Measurements from ENCODE around the gene PLIN4. TPM values are rescaled to one million over a fixed set of nuclear protein-coding genes. Genes with fewer than 3 reads are reported as not detected.

PLIN4 gene
- total RNA-seq, 2 experiments from 2014 or later, result 0.13 to 0.32 TPM

DNA sequence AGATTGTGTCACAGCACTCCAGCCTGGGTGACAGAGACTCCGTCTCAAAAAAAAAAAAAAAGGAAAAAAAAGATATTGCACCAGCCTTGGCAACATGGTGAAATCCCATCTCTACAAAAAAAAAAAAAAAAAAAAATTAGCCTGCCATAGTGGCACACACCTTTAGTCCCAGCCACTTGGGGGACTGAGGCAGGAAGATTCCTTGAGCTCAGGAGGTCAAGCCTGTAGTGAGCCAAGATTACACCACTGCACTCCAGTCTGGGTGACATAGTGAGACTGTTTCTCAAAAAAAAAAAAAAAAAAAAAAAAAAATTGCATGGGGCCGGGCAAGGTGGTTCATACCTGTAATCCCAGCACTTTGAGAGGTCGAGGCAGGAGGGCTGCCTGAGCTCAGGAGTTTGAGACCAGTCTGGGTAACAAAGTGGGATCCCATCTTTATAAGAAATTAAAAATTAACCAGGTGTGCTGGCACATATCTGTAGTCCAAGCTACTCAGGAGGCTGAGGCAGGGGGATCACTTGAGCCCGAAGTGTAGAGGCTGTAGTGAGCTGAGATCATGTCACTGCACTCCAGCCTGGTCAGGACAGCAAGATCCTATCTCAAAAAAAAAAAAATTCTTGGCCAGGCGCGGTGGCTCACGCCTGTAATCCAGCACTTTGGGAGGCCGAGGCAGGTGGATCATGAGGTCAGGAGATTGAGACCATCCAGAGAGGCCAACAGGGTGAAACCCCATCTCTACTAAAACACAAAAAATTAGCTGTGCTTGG lies 53.3 kb downstream of the PLIN4 start:
- Histone ChIP-seq H3K9me3 (ENCODE audit: low read length) (no peaks in the 10 kb centered on the region), H3K27ac (ENCODE audit: low read depth, low read length, poor library complexity, severe bottlenecking) (no peak overlapping the region), H3K4me1 (ENCODE audit: insufficient read depth, low read length, poor library complexity, severe bottlenecking) (peaks cover 2% of the 10 kb centered on the region), H3K4me2 (ENCODE audit: low read length) (no peak overlapping the region), H3K36me3 (ENCODE audit: insufficient read depth, low read length) (no peaks in the 10 kb centered on the region), H2AFZ (ENCODE audit: low read length) (no peak overlapping the region), H3K9me2 (ENCODE audit: insufficient read depth, low read length) (no peaks in the 10 kb centered on the region), H4K20me1 (ENCODE audit: insufficient read depth, low read length) (no peaks in the 10 kb centered on the region), H3K79me2 (ENCODE audit: insufficient read depth, low read depth, low read length) (no peaks in the 10 kb centered on the region), H3K4me3 (ENCODE audit: low read depth, low read length, poor library complexity, severe bottlenecking) (no peak overlapping the region)
- DNase-seq (ENCODE audit: low spot score), result no peak
- no TSS peak for BruUV-seq (replicated peaks)
- ChIA-PET POLR2A (no interaction called here), CTCF (ENCODE audit: unreplicated experiment) (no interaction called here)
- intact Hi-C loops (cut with micrococcal nuclease; ENCODE audit: unreplicated experiment), result no loop called here
- TF ChIP-seq, protein P1, sequence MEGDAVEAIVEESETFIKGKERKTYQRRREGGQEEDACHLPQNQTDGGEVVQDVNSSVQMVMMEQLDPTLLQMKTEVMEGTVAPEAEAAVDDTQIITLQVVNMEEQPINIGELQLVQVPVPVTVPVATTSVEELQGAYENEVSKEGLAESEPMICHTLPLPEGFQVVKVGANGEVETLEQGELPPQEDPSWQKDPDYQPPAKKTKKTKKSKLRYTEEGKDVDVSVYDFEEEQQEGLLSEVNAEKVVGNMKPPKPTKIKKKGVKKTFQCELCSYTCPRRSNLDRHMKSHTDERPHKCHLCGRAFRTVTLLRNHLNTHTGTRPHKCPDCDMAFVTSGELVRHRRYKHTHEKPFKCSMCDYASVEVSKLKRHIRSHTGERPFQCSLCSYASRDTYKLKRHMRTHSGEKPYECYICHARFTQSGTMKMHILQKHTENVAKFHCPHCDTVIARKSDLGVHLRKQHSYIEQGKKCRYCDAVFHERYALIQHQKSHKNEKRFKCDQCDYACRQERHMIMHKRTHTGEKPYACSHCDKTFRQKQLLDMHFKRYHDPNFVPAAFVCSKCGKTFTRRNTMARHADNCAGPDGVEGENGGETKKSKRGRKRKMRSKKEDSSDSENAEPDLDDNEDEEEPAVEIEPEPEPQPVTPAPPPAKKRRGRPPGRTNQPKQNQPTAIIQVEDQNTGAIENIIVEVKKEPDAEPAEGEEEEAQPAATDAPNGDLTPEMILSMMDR (conservative IDR thresholded peaks at IDR 0.05; ENCODE audit: low read length), result no peak
- TF ChIP-seq EZH2phosphoT487 (IDR thresholded peaks at IDR 0.05; ENCODE audit: borderline replicate concordance, low read depth, low read length), result no peak

DNA sequence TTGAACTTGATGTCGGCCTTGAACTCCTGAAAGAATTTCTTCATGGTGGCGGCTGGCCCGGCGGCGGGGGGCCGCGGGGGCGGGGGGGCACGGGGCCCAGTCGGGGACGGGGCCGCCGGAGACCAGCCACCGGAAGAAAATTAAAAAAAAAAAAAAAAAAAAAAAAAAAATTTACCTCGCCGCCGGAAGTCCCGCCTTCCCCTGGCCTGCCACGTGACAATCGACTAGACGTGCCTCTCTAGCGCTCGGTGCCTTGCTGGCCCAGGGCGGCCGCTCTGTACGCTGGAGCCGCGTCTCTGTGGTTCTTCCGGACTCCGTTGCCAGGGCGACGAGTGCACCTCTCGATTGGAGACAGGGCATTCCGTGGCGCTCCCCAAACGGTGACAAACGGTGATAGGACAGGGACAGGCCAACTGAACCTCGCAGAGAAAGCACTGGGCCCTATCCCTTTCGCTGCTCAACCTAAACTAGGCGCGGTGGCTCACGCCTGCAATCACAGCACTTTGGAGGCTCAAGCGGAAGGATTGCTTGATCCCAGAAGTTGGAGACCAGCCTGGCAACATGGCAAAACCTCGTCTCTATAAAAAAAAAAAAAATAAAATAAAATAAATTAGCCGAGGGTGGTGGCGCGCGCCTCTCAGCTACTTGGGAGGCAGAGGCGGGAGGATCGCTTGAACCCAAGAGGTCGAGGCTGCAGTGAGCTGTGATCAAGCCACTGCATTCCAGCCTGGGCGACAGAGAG lies 60.5 kb downstream of the PLIN4 start, which contains the start of gene UBXN6:
TSS of gene UBXN6 (minus strand) at position 141 of the 742 bp plus-strand sequence. CDS start at position 44, 97 bp downstream.
- intact Hi-C loops (cut with micrococcal nuclease; ENCODE audit: unreplicated experiment), result no loop called here
- peak; percentile 99 for DNase-seq (ENCODE audit: low spot score)
- Histone ChIP-seq H3K36me3 (ENCODE audit: insufficient read depth, low read length) (peaks cover 8% of the 10 kb centered on the region; the same call in 1 of the 2 replicates), H3K27ac (ENCODE audit: low read depth, low read length, poor library complexity, severe bottlenecking) (peak within 1 kb of the TSS; percentile 32), H3K4me2 (ENCODE audit: low read length) (peak within 1 kb of the TSS; percentile 99), H3K9me2 (ENCODE audit: insufficient read depth, low read length) (no peaks in the 10 kb centered on the region), H3K9me3 (ENCODE audit: low read length) (no peaks in the 10 kb centered on the region), H3K4me1 (ENCODE audit: insufficient read depth, low read length, poor library complexity, severe bottlenecking) (peaks cover 15% of the 10 kb centered on the region), H3K4me3 (ENCODE audit: low read depth, low read length, poor library complexity, severe bottlenecking) (peak within 1 kb of the TSS; percentile 82), H3K79me2 (ENCODE audit: insufficient read depth, low read depth, low read length) (peaks cover 11% of the 10 kb centered on the region; the same call in 1 of the 2 replicates), H2AFZ (ENCODE audit: low read length) (peak within 1 kb of the TSS; percentile 66), H4K20me1 (ENCODE audit: insufficient read depth, low read length) (no peaks in the 10 kb centered on the region; the same call in 1 of the 2 replicates)
- POLR2A ChIA-PET, result interaction anchor here (0.7 to 1.4 kb wide), 4 partner anchors 11 to 134 kb away, joined by 3 to 9 read pairs (median 3); no protein-coding TSS in a partner anchor
- CTCF ChIA-PET (ENCODE audit: unreplicated experiment), result no interaction called here
- TF ChIP-seq, protein P1 (conservative IDR thresholded peaks at IDR 0.05; ENCODE audit: low read length), result no peak
- TF ChIP-seq EZH2phosphoT487 (IDR thresholded peaks at IDR 0.05; ENCODE audit: borderline replicate concordance, low read depth, low read length), result no peak
- BruUV-seq (replicated peaks), result no TSS peak
